ENCODE results near the gene PIK3CG. TPM values are rescaled to one million over a fixed set of nuclear protein-coding genes. Genes with fewer than 3 reads are reported as not detected.
"Not testable (repeated sequence)": the region's sequence is repeated elsewhere in the genome, so short reads cannot be mapped to it uniquely, and the experiment has no call there.

PIK3CG gene
- total RNA-seq, 1 experiment from 2014 or later = not detected

DNA sequence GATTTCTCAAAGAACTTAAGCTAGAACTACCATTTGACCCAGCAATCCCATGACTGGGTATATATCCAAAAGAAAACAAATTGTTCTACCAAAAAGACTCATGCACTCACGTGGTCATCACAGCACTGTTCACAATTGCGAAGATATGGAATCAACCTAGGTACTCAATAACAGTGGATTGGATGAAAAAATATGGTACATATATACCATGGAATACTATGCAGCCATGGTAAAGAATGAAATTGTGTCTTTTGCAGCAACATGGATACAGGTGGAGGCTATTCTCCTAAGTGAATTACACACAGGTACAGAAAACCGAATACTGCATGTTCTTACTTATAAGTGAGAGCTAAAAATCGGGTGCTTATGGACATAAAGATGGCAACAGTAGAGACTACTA, 61.8 kb downstream of the PIK3CG start:
- H3K27ac Mint-ChIP-seq (ENCODE audit: unreplicated experiment) = no peak overlapping the region
- CTCF ChIA-PET = no interaction called here
- BruUV-seq (replicated peaks) = no TSS peak

GRCh38 chr7:106927536-106927935, 62.5 kb downstream of the PIK3CG start:
- intact Hi-C loops (cut with micrococcal nuclease; ENCODE audit: unreplicated experiment) = no loop called here
- Mint-ChIP-seq H3K4me1 (ENCODE audit: low read depth, unreplicated experiment) (no peaks in the 10 kb centered on the region), H3K36me3 (ENCODE audit: insufficient read depth, unreplicated experiment) (no peaks in the 10 kb centered on the region), H3K27me3 (ENCODE audit: unreplicated experiment) (no peaks in the 10 kb centered on the region), H3K4me3 (ENCODE audit: low read depth, unreplicated experiment) (no peak overlapping the region), H3K27ac (ENCODE audit: unreplicated experiment) (no peak overlapping the region), H3K9me3 (ENCODE audit: low read depth, unreplicated experiment) (no peaks in the 10 kb centered on the region)
- CTCF ChIA-PET = no interaction called here
- no peak for DNase-seq
- no peak for TF ChIP-seq CTCF (IDR thresholded peaks at IDR 0.05; ENCODE audit: unreplicated experiment)
- BruUV-seq (replicated peaks) = no TSS peak

More for the DNA sequence above, 61.8 kb downstream of the PIK3CG start:
- Mint-ChIP-seq H3K9me3 (ENCODE audit: low read depth, unreplicated experiment) (no peaks in the 10 kb centered on the region), H3K4me3 (ENCODE audit: low read depth, unreplicated experiment) (no peak overlapping the region), H3K27me3 (ENCODE audit: unreplicated experiment) (no peaks in the 10 kb centered on the region), H3K4me1 (ENCODE audit: low read depth, unreplicated experiment) (no peaks in the 10 kb centered on the region), H3K36me3 (ENCODE audit: insufficient read depth, unreplicated experiment) (no peaks in the 10 kb centered on the region)
- intact Hi-C loops (cut with micrococcal nuclease; ENCODE audit: unreplicated experiment) = no loop called here
- DNase-seq = no peak
- no peak for TF ChIP-seq CTCF (IDR thresholded peaks at IDR 0.05; ENCODE audit: unreplicated experiment)

DNA sequence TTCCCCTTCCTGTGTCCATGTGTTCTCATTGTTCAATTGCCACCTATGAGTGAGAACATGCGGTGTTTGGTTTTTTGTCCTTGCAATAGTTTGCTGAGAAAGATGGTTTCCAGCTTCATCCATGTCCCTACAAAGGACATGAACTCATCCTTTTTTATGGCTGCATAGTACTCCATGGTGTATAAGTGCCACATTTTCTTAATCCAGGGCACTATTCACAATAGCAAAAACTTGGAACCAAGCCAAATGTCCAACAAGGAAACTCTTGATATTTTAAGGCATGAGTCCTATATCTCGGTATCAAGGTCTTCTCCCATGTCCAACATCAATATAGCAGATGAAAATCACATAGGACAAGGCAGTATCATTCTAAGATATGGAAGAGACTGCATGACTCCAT, 64.5 kb downstream of the PIK3CG start:
- H3K36me3 Mint-ChIP-seq (ENCODE audit: insufficient read depth, unreplicated experiment); CTCF ChIA-PET; H3K27ac Mint-ChIP-seq (ENCODE audit: unreplicated experiment); H3K4me1 Mint-ChIP-seq (ENCODE audit: low read depth, unreplicated experiment); H3K4me3 Mint-ChIP-seq (ENCODE audit: low read depth, unreplicated experiment); BruUV-seq (replicated peaks); H3K27me3 Mint-ChIP-seq (ENCODE audit: unreplicated experiment); H3K9me3 Mint-ChIP-seq (ENCODE audit: low read depth, unreplicated experiment); DNase-seq; intact Hi-C loops (cut with micrococcal nuclease; ENCODE audit: unreplicated experiment): not testable (repeated sequence)

GRCh38 chr7:106936236-106936635, 71.2 kb downstream of the PIK3CG start:
- TF ChIP-seq CTCF (IDR thresholded peaks at IDR 0.05; ENCODE audit: unreplicated experiment) = no peak
- no peaks in the 10 kb centered on the region for H3K4me1 Mint-ChIP-seq (ENCODE audit: low read depth, unreplicated experiment)
- H3K4me3 Mint-ChIP-seq (ENCODE audit: low read depth, unreplicated experiment) = no peak overlapping the region
- BruUV-seq (replicated peaks) = no TSS peak
- H3K27ac Mint-ChIP-seq (ENCODE audit: unreplicated experiment) = no peak overlapping the region
- no peak for DNase-seq
- intact Hi-C loops (cut with micrococcal nuclease; ENCODE audit: unreplicated experiment) = no loop called here
- H3K27me3 Mint-ChIP-seq (ENCODE audit: unreplicated experiment) = no peaks in the 10 kb centered on the region
- CTCF ChIA-PET = no interaction called here
- no peaks in the 10 kb centered on the region for H3K36me3 Mint-ChIP-seq (ENCODE audit: insufficient read depth, unreplicated experiment)
- no peaks in the 10 kb centered on the region for H3K9me3 Mint-ChIP-seq (ENCODE audit: low read depth, unreplicated experiment)

- CTCF ChIA-PET; H3K27me3 Mint-ChIP-seq (ENCODE audit: unreplicated experiment): not testable (repeated sequence)
These were observed 73.0 kb downstream of the PIK3CG start for GRCh38 chr7:106938122-106938521.

More at GRCh38 chr7:106938122-106938521, 73.0 kb downstream of the PIK3CG start:
- DNase-seq; BruUV-seq (replicated peaks); H3K9me3 Mint-ChIP-seq (ENCODE audit: low read depth, unreplicated experiment); H3K27ac Mint-ChIP-seq (ENCODE audit: unreplicated experiment); intact Hi-C loops (cut with micrococcal nuclease; ENCODE audit: unreplicated experiment); H3K36me3 Mint-ChIP-seq (ENCODE audit: insufficient read depth, unreplicated experiment); H3K4me1 Mint-ChIP-seq (ENCODE audit: low read depth, unreplicated experiment); H3K4me3 Mint-ChIP-seq (ENCODE audit: low read depth, unreplicated experiment): not testable (repeated sequence)

Data from Calu3 (cell line).